SK-N-DZ (cell line): ENCODE results near the gene GPR141. TPM values are rescaled to one million over a fixed set of nuclear protein-coding genes. Genes with fewer than 3 reads are reported as not detected.

ENCODE experiments used
- DNase-seq: peaks from one replicate; pipeline ENCODE4 v3.0.0-alpha.2; 2015; ENCODE audit warnings: low spot score
- polyA plus RNA-seq, 2 experiments: library from polyadenylated mRNA; depleted of rRNA; stranded (reverse); fragments of >200 nt; gene quantifications; 2 replicates each; pipeline ENCODE4 v1.2.3, GENCODE V29; 2014

The GPR141 gene, protein sequence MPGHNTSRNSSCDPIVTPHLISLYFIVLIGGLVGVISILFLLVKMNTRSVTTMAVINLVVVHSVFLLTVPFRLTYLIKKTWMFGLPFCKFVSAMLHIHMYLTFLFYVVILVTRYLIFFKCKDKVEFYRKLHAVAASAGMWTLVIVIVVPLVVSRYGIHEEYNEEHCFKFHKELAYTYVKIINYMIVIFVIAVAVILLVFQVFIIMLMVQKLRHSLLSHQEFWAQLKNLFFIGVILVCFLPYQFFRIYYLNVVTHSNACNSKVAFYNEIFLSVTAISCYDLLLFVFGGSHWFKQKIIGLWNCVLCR
- not detected in 2 replicates for polyA plus RNA-seq (2014; cell fraction: cytosol; rRNA removed)
- not detected in 2 replicates for polyA plus RNA-seq (2014; cell fraction: nucleus; rRNA removed)

DNA sequence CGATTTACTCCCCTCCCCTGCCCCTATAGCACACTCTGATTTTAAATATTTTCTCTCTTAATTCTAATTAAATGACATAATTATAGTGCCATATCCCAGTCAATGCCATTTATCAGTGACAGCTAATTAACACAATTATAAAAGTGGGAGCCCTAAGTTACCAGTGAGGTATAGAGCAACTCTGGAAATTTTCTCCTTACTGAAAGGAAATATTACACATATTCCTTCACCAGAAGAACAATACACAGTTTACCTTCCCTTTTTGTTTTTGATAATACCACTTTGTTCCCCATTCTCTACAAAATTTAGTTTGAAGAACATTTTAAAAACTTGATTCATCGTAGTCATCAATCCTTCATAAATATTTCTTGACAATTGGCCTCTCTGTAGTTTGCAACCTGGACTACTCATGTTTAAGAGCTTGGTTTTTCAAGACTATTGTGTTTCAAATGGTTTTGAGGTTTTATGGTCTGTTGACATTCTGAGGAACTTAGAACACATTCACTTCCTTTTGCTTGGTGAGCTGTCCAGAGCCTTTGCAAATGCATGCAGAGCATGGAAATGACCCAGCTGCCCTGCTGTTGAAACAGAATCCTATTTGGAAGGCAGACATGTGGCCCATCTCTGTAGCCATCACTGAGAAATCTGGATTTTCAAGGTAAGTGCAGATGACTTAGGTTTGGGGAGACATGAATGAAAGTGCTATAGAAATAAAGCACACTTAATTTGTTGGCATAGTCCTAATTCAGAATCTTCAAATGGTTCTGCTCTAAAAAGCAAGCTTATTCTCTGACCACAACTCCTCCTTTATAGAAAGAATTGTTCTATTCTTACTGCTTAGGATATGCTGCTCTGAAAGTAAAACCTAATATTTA, at the start of gene GPR141:
GPR141 (plus strand) TSS at position 521 of the 875 bp plus-strand sequence. CDS start 56,628 bp downstream, outside the sequence.
- no peak for DNase-seq

DNA sequence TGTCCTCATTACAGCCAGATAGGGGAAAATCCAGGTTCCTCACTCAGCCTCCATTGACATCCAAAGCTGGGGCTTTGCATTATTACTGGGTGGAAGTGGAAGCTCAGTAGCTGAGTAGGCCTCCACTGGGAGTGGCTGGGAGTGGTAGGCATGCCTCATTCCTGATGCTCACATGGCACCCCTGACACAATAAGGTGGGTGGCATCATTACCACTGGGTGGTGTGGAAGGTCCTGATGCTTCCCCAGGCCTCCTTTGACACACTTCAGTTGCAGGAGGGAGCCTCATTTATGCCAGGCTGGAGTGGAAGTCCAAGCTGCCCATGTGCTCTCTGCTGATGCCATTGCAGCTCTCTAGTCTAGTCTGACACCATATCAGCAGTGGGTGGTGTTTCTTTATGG, 48.2 kb upstream of the GPR141 start:
- no peak for DNase-seq

- no peak for DNase-seq
These were observed 41.5 kb upstream of the GPR141 start for GRCh38 chr7:37642028-37642540.

DNA sequence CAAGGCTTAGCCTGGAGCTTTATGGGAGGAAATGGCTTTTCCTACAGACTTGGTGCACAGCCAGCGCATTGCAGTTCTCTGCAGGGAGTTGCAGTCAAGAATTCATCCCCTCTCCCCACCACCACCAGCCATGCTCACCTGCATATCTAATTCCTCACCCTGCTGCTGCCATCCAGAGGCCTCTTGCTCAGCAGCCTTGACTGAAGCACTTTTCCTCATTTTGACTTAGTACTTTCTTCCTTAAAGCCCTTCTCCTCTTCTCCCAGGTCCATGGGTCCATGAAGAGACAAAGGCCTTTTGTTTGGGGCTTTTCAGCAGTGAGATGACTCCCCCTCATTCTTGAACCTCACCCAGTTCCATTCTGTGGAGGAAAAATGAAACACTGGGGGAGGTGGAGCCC, 39.7 kb upstream of the GPR141 start:
- DNase-seq, result no peak

DNA sequence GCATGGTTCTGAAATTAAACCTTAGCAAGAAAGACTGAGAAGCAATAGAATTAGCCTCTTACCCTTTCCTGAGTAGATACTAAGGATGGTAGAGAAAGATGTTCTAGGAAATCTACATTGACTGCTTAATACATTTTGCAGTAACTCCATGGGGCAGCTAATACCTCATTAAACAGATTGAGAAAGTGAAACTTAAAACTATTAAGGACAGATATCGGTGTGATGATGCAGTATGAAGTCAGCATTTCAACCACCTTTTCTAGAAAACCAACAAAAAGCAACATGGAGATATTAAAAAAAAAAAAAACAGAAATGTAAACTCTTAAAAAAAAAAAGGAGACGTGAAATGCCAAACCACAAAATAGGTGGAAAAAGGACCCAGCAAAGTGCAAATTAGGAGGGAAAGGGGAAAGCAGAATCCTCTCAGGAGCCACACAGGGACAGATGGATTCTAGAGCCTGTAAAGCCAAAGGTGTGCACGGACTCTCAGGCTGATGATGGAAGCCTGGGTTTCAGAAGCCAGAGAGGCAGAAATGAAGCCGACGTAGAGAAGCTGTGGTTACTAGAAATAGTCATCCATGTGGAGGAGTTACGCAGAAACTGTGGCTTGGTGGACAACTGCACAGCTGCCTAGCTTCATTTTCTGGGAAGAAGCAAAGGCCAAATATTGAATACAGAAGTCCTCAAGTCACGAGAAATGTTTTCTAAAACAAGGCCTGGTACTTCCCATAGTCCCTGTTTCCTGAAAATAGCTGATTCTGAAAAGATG, 38.1 kb upstream of the GPR141 start:
- DNase-seq, result no peak

DNA sequence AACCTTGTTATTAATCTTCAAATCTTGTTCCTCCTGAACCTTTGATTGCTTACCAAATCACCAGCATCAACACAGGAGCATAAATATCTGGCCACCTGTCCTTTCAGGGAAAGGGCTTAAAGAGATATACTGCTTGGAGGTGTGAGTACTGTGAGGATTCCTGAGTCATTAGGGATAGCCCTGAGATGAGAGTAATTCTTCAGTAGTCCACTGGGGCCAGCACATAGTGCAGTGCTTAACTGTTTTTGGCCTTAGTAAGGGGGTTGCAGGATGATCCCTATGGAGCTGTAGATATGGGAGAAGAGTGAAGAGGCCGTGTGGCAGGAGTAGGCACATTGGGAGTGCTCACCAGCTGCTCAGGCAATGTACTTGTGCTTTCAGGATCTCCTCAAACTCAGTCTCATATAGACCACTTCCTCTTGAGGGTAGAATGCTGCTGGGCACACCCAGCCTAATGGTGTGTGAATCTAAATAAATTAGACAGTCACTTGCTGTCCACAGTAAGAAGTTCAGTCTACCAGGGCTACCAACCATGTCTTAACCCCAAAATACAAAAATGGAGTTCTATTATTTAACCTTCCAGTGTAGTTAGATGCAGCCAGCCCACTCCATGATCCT, 26.5 kb upstream of the GPR141 start:
- no peak for DNase-seq

GRCh38 chr7:37657816-37658215, 25.8 kb upstream of the GPR141 start:
- DNase-seq, result no peak

- DNase-seq, result no peak
These were observed 23.5 kb upstream of the GPR141 start for GRCh38 chr7:37659971-37660565.

DNA sequence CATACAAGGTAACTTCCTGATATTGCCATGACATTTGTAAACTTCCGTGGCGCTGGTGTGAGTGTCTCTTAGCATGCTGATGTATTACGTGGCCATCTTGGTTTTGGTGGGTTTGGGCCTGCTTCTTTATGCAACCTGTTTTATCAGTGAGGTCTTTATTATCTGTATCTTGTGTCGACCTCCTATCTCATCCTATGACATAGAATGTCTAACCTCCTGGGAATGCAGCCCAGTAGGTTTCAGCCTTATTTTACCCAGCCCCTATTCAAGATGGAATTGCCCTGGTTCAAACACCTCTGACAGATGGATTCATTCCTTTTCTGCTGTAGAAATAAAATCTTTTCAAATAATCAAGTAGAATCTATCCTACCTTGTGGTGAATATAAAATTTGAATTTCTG, 23.0 kb upstream of the GPR141 start:
- no peak for DNase-seq

- no peak for DNase-seq
These were observed 19.9 kb upstream of the GPR141 start for GRCh38 chr7:37663693-37664092.

DNA sequence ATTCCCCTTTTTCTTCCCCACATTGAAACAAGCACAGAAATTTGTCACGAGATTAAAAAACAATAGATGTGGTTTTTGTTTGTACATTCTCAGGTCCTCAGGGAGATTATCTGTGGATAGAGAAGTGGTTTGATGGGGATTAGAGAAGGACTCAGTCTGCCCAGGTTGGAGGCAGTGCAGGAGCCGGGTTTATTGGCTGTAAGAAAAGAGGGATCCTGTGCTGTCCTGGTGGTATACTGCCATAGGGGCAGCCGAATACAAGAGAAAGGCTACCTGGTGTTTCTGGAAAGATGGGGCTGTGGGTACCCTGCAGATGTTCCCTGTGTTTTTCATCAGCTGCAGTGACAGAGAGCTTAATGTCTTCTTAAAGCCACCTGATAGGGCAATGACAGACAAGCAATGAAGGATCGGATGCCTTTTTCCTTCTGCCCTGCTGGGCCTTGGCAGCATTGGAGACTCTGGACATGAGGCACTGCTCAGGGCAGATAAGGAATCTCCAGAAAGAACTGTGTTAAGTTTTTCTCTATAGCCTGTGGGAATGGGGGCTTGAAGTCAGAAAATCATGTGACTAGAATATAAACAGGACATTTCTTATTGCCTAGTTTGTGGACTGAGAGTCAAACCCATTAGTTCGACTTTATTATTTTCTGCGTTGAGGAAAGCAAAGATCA, 18.1 kb upstream of the GPR141 start:
- DNase-seq, result no peak

DNA sequence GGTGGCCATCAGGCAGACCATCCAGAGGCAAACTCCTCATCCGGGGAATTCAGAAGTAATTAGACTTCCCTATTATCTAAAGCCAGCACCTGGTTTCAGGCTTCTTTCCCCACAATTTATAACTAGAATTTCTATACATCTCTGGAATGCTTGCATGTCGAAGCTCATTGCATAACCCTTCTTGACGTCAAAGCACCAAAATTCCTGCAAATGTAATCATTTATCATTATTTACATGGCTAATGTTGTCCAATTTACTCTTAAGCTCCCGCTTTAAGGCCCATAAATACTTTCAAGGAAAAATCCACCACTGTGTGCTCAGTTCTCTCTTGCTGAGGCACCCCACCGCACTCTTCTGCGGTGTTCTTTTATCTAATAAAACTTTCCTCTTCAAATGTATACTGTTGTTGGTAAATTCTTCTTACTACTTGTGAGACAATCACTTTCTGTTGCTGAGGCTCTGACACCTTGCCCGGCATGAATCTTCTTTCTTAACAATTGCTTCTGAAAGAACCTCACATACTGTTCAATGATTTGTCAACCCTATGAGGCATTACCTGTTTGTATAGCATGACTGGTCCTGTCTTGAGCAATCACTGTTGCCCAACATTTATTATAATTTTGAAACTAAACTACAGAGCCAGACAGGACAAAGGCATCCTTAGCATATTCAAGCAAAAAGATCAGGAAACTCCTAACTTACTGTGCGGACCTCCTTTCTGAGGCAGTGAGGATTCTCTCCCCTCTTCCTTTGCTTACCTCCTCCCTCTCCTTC, 17.4 kb upstream of the GPR141 start:
- DNase-seq, result no peak

- DNase-seq, result no peak
These were observed 13.7 kb upstream of the GPR141 start for GRCh38 chr7:37669818-37670217.

- no peak for DNase-seq
These were observed 13.1 kb upstream of the GPR141 start for GRCh38 chr7:37670436-37670835.

GRCh38 chr7:37671876-37672275, 11.7 kb upstream of the GPR141 start:
- no peak for DNase-seq

- DNase-seq, result no peak
These were observed 10.6 kb upstream of the GPR141 start for GRCh38 chr7:37672926-37673325.

- DNase-seq, result no peak
These were observed 10.0 kb upstream of the GPR141 start for GRCh38 chr7:37673523-37673922.

GRCh38 chr7:37674531-37674930, 9.0 kb upstream of the GPR141 start:
- no peak for DNase-seq

- no peak for DNase-seq
These were observed 7.8 kb upstream of the GPR141 start for GRCh38 chr7:37675749-37676148.

DNA sequence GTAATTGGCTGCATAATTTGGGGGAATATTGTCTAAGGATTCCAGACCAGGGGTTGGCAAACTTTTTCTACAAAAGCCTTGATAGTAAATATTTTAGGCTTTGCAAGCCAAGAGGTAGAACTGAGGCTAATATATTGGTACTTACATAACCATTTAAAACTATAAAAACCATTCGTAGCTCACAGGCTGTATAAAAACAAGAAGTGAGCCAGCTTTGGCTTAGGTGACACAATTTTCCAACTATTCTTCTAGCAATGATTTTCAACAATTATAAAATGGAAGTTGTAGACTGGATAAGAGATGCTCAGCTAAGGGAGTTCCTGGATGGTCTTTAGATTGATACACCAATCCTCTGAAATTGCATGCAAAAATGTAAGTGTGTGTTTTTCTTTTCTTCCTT, 1.4 kb downstream of the GPR141 start:
- DNase-seq, result no peak
